Heart left ventricle (tissue), 16 donors: ENCODE data around the gene CDC42EP3. TPM values are rescaled to one million over a fixed set of nuclear protein-coding genes. Genes with fewer than 3 reads are reported as not detected.

Experiments used
- ATAC-seq, 4 donors: fragments of 200-7000 bp; cut with Tn5 transposase; one replicate each; pipeline ENCODE4 v1.9.1; 2020 to 2022; ENCODE audit warnings: moderate library complexity in 4 of 4, mild to moderate bottlenecking in 3 of 4, moderate number of reproducible peaks in 1 of 4
- DNase-seq, 5 donors: peaks; one replicate each; pipeline ENCODE4 v3.0.0-alpha.2; 2020
- H3K27ac ChIP-seq, 12 donors: fragments of 200-600 bp; sonication (generic) in 4 of 12; one replicate each; pipeline versions ENCODE4 v1.5.0 to v1.8.0; 2016 to 2022; ENCODE audit warnings: mild to moderate bottlenecking in 2 of 12
- H3K27me3 ChIP-seq, 9 donors: fragments of 200-600 bp; sonication (generic) in 2 of 9; one replicate each; pipeline versions ENCODE4 v1.5.1 to v1.8.0; 2016 to 2022; ENCODE audit warnings: mild to moderate bottlenecking in 3 of 9
- H3K36me3 ChIP-seq, 9 donors: fragments of 200-600 bp; sonication (generic) in 2 of 9; one replicate each; pipeline versions ENCODE4 v1.5.0 to v1.8.0; 2018 to 2022; ENCODE audit warnings: mild to moderate bottlenecking in 2 of 9
- H3K4me1 ChIP-seq, 12 donors: fragments of 200-600 bp; sonication (generic) in 4 of 12; one replicate each; pipeline versions ENCODE4 v1.5.0 to v1.8.0; 2016 to 2022; ENCODE audit warnings: mild to moderate bottlenecking in 3 of 12
- H3K4me3 ChIP-seq, 12 donors: fragments of 200-600 bp; sonication (generic) in 4 of 12; one replicate each; pipeline versions ENCODE4 v1.5.0 to v1.8.0; 2017 to 2022; ENCODE audit warnings: mild to moderate bottlenecking in 9 of 12, moderate library complexity in 4 of 12
- H3K9me3 ChIP-seq, 12 donors: fragments of 200-600 bp; sonication (generic) in 4 of 12; one replicate each; pipeline versions ENCODE4 v1.5.0 to v1.8.0; 2016 to 2022; ENCODE audit warnings: mild to moderate bottlenecking in 1 of 12
- CTCF ChIP-seq, 12 donors: fragments of 200-600 bp; sonication (generic) in 4 of 12; IDR thresholded peaks; one replicate each; pipeline versions ENCODE4 v1.5.0 to v1.8.0; 2018 to 2022; ENCODE audit warnings: antibody characterized with exemption in 12 of 12, mild to moderate bottlenecking in 5 of 12
- POLR2A ChIP-seq, 2 donors: fragments of 450-650 bp; IDR thresholded peaks; one replicate each; pipeline ENCODE4 v1.6.1; 2017; ENCODE audit warnings: antibody characterized with exemption in 2 of 2, mild to moderate bottlenecking in 2 of 2, moderate library complexity in 2 of 2
- WGBS, 4 donors: extraction: QIAGEN DNeasy Blood & Tissue Kit in 2 of 4; methylation state at CpG; one replicate each; pipeline versions ENCODE4 v1.1.5 to v1.1.7; 2013 to 2018; 5-methylcytosine and 5-hydroxymethylcytosine counted together
- intact Hi-C, 10 donors: fragments of 100-400 bp; cut with DNase I; formaldehyde crosslinking; loops; one replicate each; pipeline versions ENCODE4 v1.11.1 to v1.14.2; 2022
- polyA plus RNA-seq, 2 donors: library from polyadenylated mRNA; stranded (reverse); fragments of 200-250 nt; gene quantifications; one replicate each; pipeline ENCODE4 v1.2.3, GENCODE V29; 2013
- total RNA-seq, 9 donors: library from RNA; depleted of rRNA in 2 of 9; stranded (reverse); fragments of >200 nt in 2 of 9; fragmentation: NEBNext Ultra II Directional in 3 of 9; extraction: Animal tissue kit (Norgen Biotek cat#: 25700) in 3 of 9; gene quantifications; one replicate each; pipeline versions ENCODE4 v1.1.0 to v1.2.4, GENCODE V29; 2016 to 2023
- donor health status: ischemic (EF 13 %, LVEDD 7.1; RV severe dilation, severe dysfunction).
- donor health status: healthy with polysubstance abuse.
- donor health status: DM: no; HTN: yes; CAD: no.
- donor health status: DM: no; HTN: no; CAD: no.
- donor health status: ischemic (EF 25% LVEDD 6.9; RV normal size, moderate dysfunction).
- donor health status: ischemic (EF 25% LVEDD 5.7; RV mildly dilated, moderate dysfunction).
- donor health status: healthy.
- donor health status: DM: yes; HTN: yes; CAD: no.
- donor health status: ischemic (EF 35%, LVEDD 5.7; RV mildly dilated, moderate dysfunction).
- donor health status: nonischemic (EF 11% LVEDD 7.7; RV severe dilation, severe dysfunction).
- donor health status: DM: yes; HTN: yes; CAD: no.
- donor health status: PGD.
- donor health status: ischemic (EF 29% LVEDD 5.4; RV normal size, mild dysfunction).
- donor health status: nonischemic (EF 23%, LVEDD 6.1; RV moderate dilation, normal function).

The CDC42EP3 gene
- total and polyA plus RNA-seq, 11 donors: 32.5 to 189 (median 111) TPM

- H3K27ac ChIP-seq: peak overlapping the region; percentile 54 to 95 (median 85)
- H3K4me3 ChIP-seq: no peak overlapping the region
- intact Hi-C loops: loop anchor here in 6 of 10 donors (2.0 to 10.0 kb wide), 7 partner anchors 13 to 243 kb away; partner anchors contain the start of gene CDC42EP3 (in 1 of the 6)
These were observed 14.0 kb downstream of the CDC42EP3 start for GRCh38 chr2:37657471-37657870.

GRCh38 chr2:37656512-37657423 lies 14.7 kb downstream of the CDC42EP3 start:
- Histone ChIP-seq H3K27ac (peak overlapping the region; percentile 86 to 95 (median 90)), H3K36me3 (peaks cover 0 to 7% (median 0%) of the 10 kb centered on the region in 9 donors), H3K27me3 (no peaks in the 10 kb centered on the region), H3K9me3 (no peaks in the 10 kb centered on the region), H3K4me3 (no peak overlapping the region), H3K4me1 (peaks cover 33 to 99% (median 91%) of the 10 kb centered on the region in 12 donors)
- intact Hi-C loops: loop anchor here in 6 of 10 donors (2.0 to 10.0 kb wide), 7 partner anchors 14 to 242 kb away; partner anchors contain the start of gene CDC42EP3 (in 1 of the 6)
- ATAC-seq: peak in 3 of 4 donors; percentile 2 to 60 (median 8)
- DNase-seq: peak in 1 of 5 donors; percentile 24
- no peak for TF ChIP-seq POLR2A (IDR thresholded peaks at IDR 0.05)
- 18 to 36% (median 31%) methylated on average over 11 of the region's 11 CpGs for WGBS, 4 donors

More at GRCh38 chr2:37657471-37657870, 14.0 kb downstream of the CDC42EP3 start:
- ATAC-seq (no peak), DNase-seq (no peak)
- Histone ChIP-seq H3K27me3 (no peaks in the 10 kb centered on the region), H3K36me3 (peaks cover 0 to 7% (median 0%) of the 10 kb centered on the region in 9 donors), H3K4me1 (peaks cover 35 to 99% (median 88%) of the 10 kb centered on the region in 12 donors), H3K9me3 (no peaks in the 10 kb centered on the region)
- no peak for TF ChIP-seq CTCF (IDR thresholded peaks at IDR 0.05)
- TF ChIP-seq POLR2A (IDR thresholded peaks at IDR 0.05): no peak
- 67 to 83% (median 74%) methylated on average over 4 of the region's 4 CpGs for WGBS, 4 donors

GRCh38 chr2:37654932-37655841 lies 16.3 kb downstream of the CDC42EP3 start:
- Histone ChIP-seq H3K36me3 (peaks cover 0 to 3% (median 0%) of the 10 kb centered on the region in 9 donors), H3K27me3 (no peaks in the 10 kb centered on the region), H3K9me3 (no peaks in the 10 kb centered on the region), H3K27ac (peak overlapping the region; percentile 76 to 95 (median 90)), H3K4me1 (peaks cover 31 to 99% (median 92%) of the 10 kb centered on the region in 12 donors), H3K4me3 (peak overlapping the region in 9 of 12 donors; percentile 1 to 38 (median 19))
- intact Hi-C loops: loop anchor here in 8 of 10 donors (1.0 to 10.0 kb wide), 10 partner anchors 16 to 240 kb away; partner anchors contain the start of gene CDC42EP3 (in 1 of the 8)
- 32 to 37% (median 35%) methylated on average over 7 of the region's 7 CpGs for WGBS, 4 donors
- DNase-seq: peak in 1 of 5 donors; percentile 51
- TF ChIP-seq CTCF (IDR thresholded peaks at IDR 0.05) (no peak), POLR2A (IDR thresholded peaks at IDR 0.05) (no peak)
- ATAC-seq: peak; percentile 50 to 69 (median 61)

GRCh38 chr2:37654419-37654818 lies 17.0 kb downstream of the CDC42EP3 start:
- DNase-seq: peak in 1 of 5 donors; percentile 13

More at GRCh38 chr2:37654419-37654818, 17.0 kb downstream of the CDC42EP3 start:
- Histone ChIP-seq H3K4me3 (peak overlapping the region in 9 of 12 donors; percentile 1 to 38 (median 19)), H3K27me3 (no peaks in the 10 kb centered on the region), H3K27ac (peak overlapping the region; percentile 76 to 95 (median 90)), H3K9me3 (no peaks in the 10 kb centered on the region), H3K4me1 (peaks cover 31 to 98% (median 92%) of the 10 kb centered on the region in 12 donors), H3K36me3 (no peaks in the 10 kb centered on the region)
- TF ChIP-seq CTCF (IDR thresholded peaks at IDR 0.05): no peak
- intact Hi-C loops: loop anchor here in 7 of 10 donors (1.0 to 10.0 kb wide), 9 partner anchors 16 to 240 kb away; partner anchors contain the start of gene CDC42EP3 (in 1 of the 7)
- 9 to 23% (median 12%) methylated on average over 8 of the region's 8 CpGs for WGBS, 4 donors
- ATAC-seq: peak in 2 of 4 donors; percentile 16 to 41
